WTC11 (cell line): ENCODE results near the gene ZNF213.

Experiments
- TCF7 ChIP-seq: sonication (generic); formaldehyde crosslinking; IDR thresholded peaks from 2 replicates; pipeline ENCODE4 v1.8.0; 2022; ENCODE audit warnings: mild to moderate bottlenecking, low read depth, missing genetic modification reagents, moderate library complexity
- ZNF263 ChIP-seq: sonication (generic); formaldehyde crosslinking; IDR thresholded peaks from 2 replicates; pipeline ENCODE4 v1.8.1; 2022; ENCODE audit warnings: low read depth, mild to moderate bottlenecking, moderate library complexity, missing genetic modification reagents
- TF ChIP-seq, protein P1 (sequence below): fragments of 200-600 bp; IDR thresholded peaks from 2 replicates; pipeline ENCODE4 v1.8.0; 2022; ENCODE audit warnings: antibody characterized with exemption
- TF ChIP-seq, protein P2 (sequence below): sonication (generic); formaldehyde crosslinking; IDR thresholded peaks from 2 replicates; pipeline ENCODE4 v1.8.1; 2022; ENCODE audit warnings: mild to moderate bottlenecking, moderate library complexity, missing genetic modification reagents

DNA sequence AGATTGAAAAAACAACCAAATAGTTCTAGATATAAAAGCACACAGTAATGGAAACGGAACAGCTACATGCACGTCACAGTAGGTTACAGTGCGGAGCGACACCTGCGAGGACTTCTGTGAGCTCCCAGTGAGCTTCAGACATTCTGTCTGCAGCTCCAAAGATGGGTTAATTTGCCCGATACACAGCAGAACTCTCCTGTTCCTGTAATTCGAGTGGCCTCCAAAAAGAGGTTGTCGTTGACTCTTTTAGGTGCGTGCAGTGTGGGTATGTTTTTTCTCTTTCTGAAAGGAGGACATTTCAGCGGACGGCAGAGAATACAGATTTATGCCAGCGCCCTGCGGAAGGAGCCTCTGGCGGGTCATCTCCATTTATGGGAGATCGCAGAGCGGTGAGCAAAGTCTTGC, 56.1 kb downstream of the ZNF213 start:
- TF ChIP-seq, protein P1, sequence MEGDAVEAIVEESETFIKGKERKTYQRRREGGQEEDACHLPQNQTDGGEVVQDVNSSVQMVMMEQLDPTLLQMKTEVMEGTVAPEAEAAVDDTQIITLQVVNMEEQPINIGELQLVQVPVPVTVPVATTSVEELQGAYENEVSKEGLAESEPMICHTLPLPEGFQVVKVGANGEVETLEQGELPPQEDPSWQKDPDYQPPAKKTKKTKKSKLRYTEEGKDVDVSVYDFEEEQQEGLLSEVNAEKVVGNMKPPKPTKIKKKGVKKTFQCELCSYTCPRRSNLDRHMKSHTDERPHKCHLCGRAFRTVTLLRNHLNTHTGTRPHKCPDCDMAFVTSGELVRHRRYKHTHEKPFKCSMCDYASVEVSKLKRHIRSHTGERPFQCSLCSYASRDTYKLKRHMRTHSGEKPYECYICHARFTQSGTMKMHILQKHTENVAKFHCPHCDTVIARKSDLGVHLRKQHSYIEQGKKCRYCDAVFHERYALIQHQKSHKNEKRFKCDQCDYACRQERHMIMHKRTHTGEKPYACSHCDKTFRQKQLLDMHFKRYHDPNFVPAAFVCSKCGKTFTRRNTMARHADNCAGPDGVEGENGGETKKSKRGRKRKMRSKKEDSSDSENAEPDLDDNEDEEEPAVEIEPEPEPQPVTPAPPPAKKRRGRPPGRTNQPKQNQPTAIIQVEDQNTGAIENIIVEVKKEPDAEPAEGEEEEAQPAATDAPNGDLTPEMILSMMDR = no peak
- no peak for TF ChIP-seq TCF7
- TF ChIP-seq ZNF263 (CRISPR knock-in tag) = no peak
- TF ChIP-seq, protein P2, sequence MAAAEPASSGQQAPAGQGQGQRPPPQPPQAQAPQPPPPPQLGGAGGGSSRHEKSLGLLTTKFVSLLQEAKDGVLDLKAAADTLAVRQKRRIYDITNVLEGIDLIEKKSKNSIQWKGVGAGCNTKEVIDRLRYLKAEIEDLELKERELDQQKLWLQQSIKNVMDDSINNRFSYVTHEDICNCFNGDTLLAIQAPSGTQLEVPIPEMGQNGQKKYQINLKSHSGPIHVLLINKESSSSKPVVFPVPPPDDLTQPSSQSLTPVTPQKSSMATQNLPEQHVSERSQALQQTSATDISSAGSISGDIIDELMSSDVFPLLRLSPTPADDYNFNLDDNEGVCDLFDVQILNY (CRISPR knock-in tag) = no peak
